Vagina (tissue), 2 donors: Measurements from ENCODE around the gene MARF1. TPM values are rescaled to one million over a fixed set of nuclear protein-coding genes. Genes with fewer than 3 reads are reported as not detected.

Experiments
- DNase-seq, 2 donors: peaks; one replicate each; pipeline ENCODE4 v3.0.0-alpha.2; 2017; ENCODE audit errors: extremely low spot score in 2 of 2
- H3K27ac ChIP-seq: fragments of 200-600 bp; sonication (generic); one replicate; pipeline ENCODE4 v1.5.1; 2019
- H3K27me3 ChIP-seq: fragments of 200-600 bp; sonication (generic); one replicate; pipeline ENCODE4 v1.5.1; 2019
- H3K36me3 ChIP-seq, 2 donors: fragments of 200-600 bp; sonication (generic); one replicate each; pipeline ENCODE4 v1.5.1; 2017 to 2019
- H3K4me1 ChIP-seq: fragments of 200-600 bp; sonication (generic); one replicate; pipeline ENCODE4 v1.5.1; 2019
- H3K4me3 ChIP-seq, 2 donors: fragments of 200-600 bp; sonication (generic); 1 replicate in 1 of 2; 2 replicates in 1 of 2; pipeline ENCODE4 v1.5.1; 2016 to 2019
- H3K9me3 ChIP-seq: fragments of 200-600 bp; sonication (generic); one replicate; pipeline ENCODE4 v1.5.1; 2019
- CTCF ChIP-seq, 3 experiments: fragments of 450-650 bp in 2 of 3; fragments of 200-600 bp in 1 of 3; sonication (generic) in 1 of 3; IDR thresholded peaks; one replicate each; pipeline ENCODE4 v1.5.1; 2017 to 2019; ENCODE audit warnings: antibody characterized with exemption in 3 of 3, mild to moderate bottlenecking in 2 of 3, moderate library complexity in 2 of 3
- POLR2A ChIP-seq, 2 donors: fragments of 450-650 bp; IDR thresholded peaks; one replicate each; pipeline ENCODE4 v1.6.1; 2017; ENCODE audit warnings: antibody characterized with exemption in 2 of 2, mild to moderate bottlenecking in 2 of 2, moderate library complexity in 2 of 2
- POLR2AphosphoS5 ChIP-seq, 2 donors: sonication (generic); formaldehyde crosslinking; IDR thresholded peaks; one replicate each; pipeline ENCODE4 v1.9.0; 2017; ENCODE audit warnings: antibody characterized with exemption in 2 of 2, mild to moderate bottlenecking in 2 of 2, low read depth in 1 of 2; ENCODE audit not compliant: insufficient read depth in 1 of 2
- intact Hi-C: fragments of 100-400 bp; cut with DNase I; formaldehyde crosslinking; loops from one replicate; pipeline ENCODE4 v1.15.1; 2023
- total RNA-seq: library from RNA; depleted of rRNA; stranded (reverse); fragments of >200 nt; gene quantifications from one replicate; pipeline ENCODE4 v1.2.3, GENCODE V29; 2016

The MARF1 gene
- total RNA-seq, 1 donor from 2014 or later = 39.0 TPM

- H3K9me3 ChIP-seq = no peaks in the 10 kb centered on the region
- H3K27ac ChIP-seq = no peak overlapping the region
- no peak overlapping the region for H3K4me3 ChIP-seq
- intact Hi-C loops = no loop called here
- DNase-seq = no peak
- H3K27me3 ChIP-seq = no peaks in the 10 kb centered on the region
- peaks cover 5 to 91% of the 10 kb centered on the region in 2 donors for H3K36me3 ChIP-seq
- TF ChIP-seq POLR2A (IDR thresholded peaks at IDR 0.05) (no peak), CTCF (IDR thresholded peaks at IDR 0.05) (no peak), POLR2AphosphoS5 (IDR thresholded peaks at IDR 0.05; ENCODE audit: insufficient read depth in 1 of 2, low read depth in 1 of 2) (no peak)
- no peaks in the 10 kb centered on the region for H3K4me1 ChIP-seq
Observed at GRCh38 chr16:15616012-15616411, 26.9 kb downstream of the MARF1 start.

DNA sequence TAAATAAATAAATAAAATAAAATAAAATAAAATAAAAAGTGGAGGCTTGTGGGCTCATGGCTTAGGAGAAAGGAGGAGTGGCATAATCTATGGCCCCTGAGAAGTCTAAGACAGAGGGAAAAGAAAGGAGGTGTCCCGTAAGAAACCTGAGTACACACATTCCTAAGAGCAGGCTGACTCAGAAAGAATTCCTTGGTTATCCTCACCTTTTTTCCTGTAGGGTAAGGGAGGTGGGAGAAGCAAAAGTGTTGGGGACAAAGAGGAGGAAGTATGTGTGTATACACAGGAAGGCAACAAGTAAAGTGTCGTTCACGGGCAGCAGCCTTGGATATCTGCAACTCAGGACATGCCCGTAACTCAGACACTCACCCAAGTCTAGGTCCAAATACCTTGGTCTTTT is 29.3 kb downstream of the MARF1 start:
- DNase-seq = no peak
- Histone ChIP-seq H3K4me1 (no peaks in the 10 kb centered on the region), H3K27me3 (no peaks in the 10 kb centered on the region), H3K9me3 (no peaks in the 10 kb centered on the region), H3K36me3 (peaks cover 5 to 78% of the 10 kb centered on the region in 2 donors), H3K27ac (no peak overlapping the region), H3K4me3 (no peak overlapping the region)
- intact Hi-C loops = no loop called here
- TF ChIP-seq POLR2A (IDR thresholded peaks at IDR 0.05) = no peak
- TF ChIP-seq CTCF (IDR thresholded peaks at IDR 0.05) = no peak
- no peak for TF ChIP-seq POLR2AphosphoS5 (IDR thresholded peaks at IDR 0.05; ENCODE audit: insufficient read depth in 1 of 2, low read depth in 1 of 2)

GRCh38 chr16:15611610-15612009 is 31.3 kb downstream of the MARF1 start:
- DNase-seq = no peak
- Histone ChIP-seq H3K4me1 (peaks cover 6% of the 10 kb centered on the region), H3K4me3 (no peak overlapping the region), H3K27ac (no peak overlapping the region), H3K9me3 (no peaks in the 10 kb centered on the region), H3K36me3 (peaks cover 2 to 67% of the 10 kb centered on the region in 2 donors), H3K27me3 (no peaks in the 10 kb centered on the region)
- no peak for TF ChIP-seq POLR2A (IDR thresholded peaks at IDR 0.05)
- TF ChIP-seq CTCF (IDR thresholded peaks at IDR 0.05) = no peak
- TF ChIP-seq POLR2AphosphoS5 (IDR thresholded peaks at IDR 0.05; ENCODE audit: insufficient read depth in 1 of 2, low read depth in 1 of 2) = no peak
- intact Hi-C loops = no loop called here

GRCh38 chr16:15610369-15610871 is 32.5 kb downstream of the MARF1 start:
- H3K36me3 ChIP-seq = peaks cover 2 to 64% of the 10 kb centered on the region in 2 donors
- no peaks in the 10 kb centered on the region for H3K27me3 ChIP-seq
- intact Hi-C loops = no loop called here
- H3K9me3 ChIP-seq = no peaks in the 10 kb centered on the region
- H3K4me3 ChIP-seq = no peak overlapping the region
- TF ChIP-seq CTCF (IDR thresholded peaks at IDR 0.05) = no peak
- TF ChIP-seq POLR2AphosphoS5 (IDR thresholded peaks at IDR 0.05; ENCODE audit: insufficient read depth in 1 of 2, low read depth in 1 of 2) = no peak
- TF ChIP-seq POLR2A (IDR thresholded peaks at IDR 0.05) = no peak
- peaks cover 6% of the 10 kb centered on the region for H3K4me1 ChIP-seq
- no peak for DNase-seq
- H3K27ac ChIP-seq = no peak overlapping the region

DNA sequence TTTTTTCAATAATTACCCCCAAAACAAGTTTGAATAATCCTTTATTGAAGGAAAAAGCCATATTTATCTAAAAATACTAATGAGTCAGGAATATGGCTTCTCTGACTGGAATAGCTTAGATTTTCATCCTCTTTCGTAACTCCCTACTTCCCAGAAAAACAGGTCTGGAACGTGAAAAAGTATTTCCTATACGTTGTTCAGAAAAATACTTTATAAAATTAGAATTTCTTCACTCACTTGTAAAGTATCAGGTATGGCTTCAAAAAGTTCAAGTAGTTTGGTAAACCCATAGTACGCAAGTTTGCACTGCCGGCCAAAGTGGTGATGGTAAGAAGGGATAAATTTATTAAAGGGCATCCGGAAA is 33.7 kb downstream of the MARF1 start:
- Histone ChIP-seq H3K27me3 (no peaks in the 10 kb centered on the region), H3K27ac (no peak overlapping the region), H3K36me3 (peaks cover 2 to 54% of the 10 kb centered on the region in 2 donors), H3K4me3 (no peak overlapping the region), H3K9me3 (no peaks in the 10 kb centered on the region), H3K4me1 (peaks cover 6% of the 10 kb centered on the region)
- DNase-seq = no peak
- TF ChIP-seq POLR2AphosphoS5 (IDR thresholded peaks at IDR 0.05; ENCODE audit: insufficient read depth in 1 of 2, low read depth in 1 of 2) (no peak), CTCF (IDR thresholded peaks at IDR 0.05) (no peak), POLR2A (IDR thresholded peaks at IDR 0.05) (no peak)
- intact Hi-C loops = no loop called here
